Gastroesophageal sphincter (tissue), 3 donors: Measurements from ENCODE around the gene KIAA0040.

ENCODE experiments used
- CTCF ChIP-seq, 4 experiments: fragments of 200-600 bp in 2 of 4; fragments of 450-650 bp in 2 of 4; sonication (generic) in 1 of 4; IDR thresholded peaks; one replicate each; pipeline ENCODE4 v1.5.1; 2017 to 2019; ENCODE audit warnings: antibody characterized with exemption in 4 of 4, mild to moderate bottlenecking in 2 of 4, moderate library complexity in 2 of 4
- EP300 ChIP-seq: sonication (generic); formaldehyde crosslinking; IDR thresholded peaks from one replicate; pipeline ENCODE4 v1.6.1; 2017; ENCODE audit warnings: antibody characterized with exemption, mild to moderate bottlenecking
- POLR2AphosphoS5 ChIP-seq: sonication (generic); formaldehyde crosslinking; IDR thresholded peaks from one replicate; pipeline ENCODE4 v1.6.1; 2017; ENCODE audit warnings: antibody characterized with exemption

GRCh38 chr1:175195798-175196197 lies 3.2 kb upstream of the KIAA0040 start:
- TF ChIP-seq CTCF (IDR thresholded peaks at IDR 0.05), result no peak
- no peak for TF ChIP-seq POLR2AphosphoS5
- TF ChIP-seq EP300, result no peak
